Prostate gland (tissue), 2 donors: Measurements from ENCODE around the gene UVRAG.

ENCODE experiments used
- CTCF ChIP-seq, 4 experiments: fragments of 200-600 bp in 2 of 4; fragments of 450-650 bp in 2 of 4; sonication (generic) in 2 of 4; IDR thresholded peaks; 1 replicate in 3 of 4; 2 replicates in 1 of 4; pipeline ENCODE4 v1.5.1; 2016 to 2019; ENCODE audit warnings: antibody characterized with exemption in 4 of 4, mild to moderate bottlenecking in 2 of 4, moderate library complexity in 2 of 4
- POLR2A ChIP-seq: fragments of 450-650 bp; IDR thresholded peaks from one replicate; pipeline ENCODE4 v1.6.1; 2016; ENCODE audit warnings: antibody characterized with exemption, mild to moderate bottlenecking
- POLR2AphosphoS5 ChIP-seq: sonication (generic); formaldehyde crosslinking; IDR thresholded peaks from one replicate; pipeline ENCODE4 v1.6.1; 2017; ENCODE audit warnings: antibody characterized with exemption

DNA sequence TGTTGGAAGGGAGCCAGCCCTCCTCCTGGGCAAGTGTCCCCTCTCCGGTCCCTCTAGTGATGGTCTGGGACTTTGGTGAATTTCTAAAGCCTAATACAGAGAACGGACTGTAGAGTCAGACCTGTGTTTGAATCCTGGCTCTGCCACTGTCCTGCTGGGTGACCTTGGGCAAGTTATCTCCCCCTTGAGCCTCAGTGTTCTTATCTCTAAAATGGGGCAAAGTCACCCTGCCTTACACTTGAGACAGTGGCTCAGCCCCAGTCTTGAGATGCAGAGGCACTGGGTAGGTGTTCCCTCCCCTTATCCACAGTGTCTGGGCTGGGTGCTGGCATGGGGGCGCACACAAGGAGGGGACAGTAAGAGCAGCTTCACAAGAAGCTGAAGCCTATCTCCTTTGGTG, 25.5 kb upstream of the UVRAG start:
- TF ChIP-seq CTCF (IDR thresholded peaks at IDR 0.05) (no peak), POLR2A (no peak), POLR2AphosphoS5 (no peak)
